HG02840 (cell line): ENCODE data around the gene SH2B2.

ENCODE experiments used
- ATAC-seq: cut with Tn5 transposase; IDR thresholded peaks from one replicate; pipeline ENCODE4 v1.9.1; 2021; ENCODE audit warnings: mild to moderate bottlenecking, moderate library complexity, moderate number of reproducible peaks; ENCODE audit not compliant: unreplicated experiment, low FRiP score

SH2B2 gene

GRCh38 chr7:102286237-102287110 is at the start of gene SH2B2:
SH2B2 (plus strand) TSS chr7:102286868; CDS start chr7:102300551, 13,683 bp downstream.
- no peak for ATAC-seq

DNA sequence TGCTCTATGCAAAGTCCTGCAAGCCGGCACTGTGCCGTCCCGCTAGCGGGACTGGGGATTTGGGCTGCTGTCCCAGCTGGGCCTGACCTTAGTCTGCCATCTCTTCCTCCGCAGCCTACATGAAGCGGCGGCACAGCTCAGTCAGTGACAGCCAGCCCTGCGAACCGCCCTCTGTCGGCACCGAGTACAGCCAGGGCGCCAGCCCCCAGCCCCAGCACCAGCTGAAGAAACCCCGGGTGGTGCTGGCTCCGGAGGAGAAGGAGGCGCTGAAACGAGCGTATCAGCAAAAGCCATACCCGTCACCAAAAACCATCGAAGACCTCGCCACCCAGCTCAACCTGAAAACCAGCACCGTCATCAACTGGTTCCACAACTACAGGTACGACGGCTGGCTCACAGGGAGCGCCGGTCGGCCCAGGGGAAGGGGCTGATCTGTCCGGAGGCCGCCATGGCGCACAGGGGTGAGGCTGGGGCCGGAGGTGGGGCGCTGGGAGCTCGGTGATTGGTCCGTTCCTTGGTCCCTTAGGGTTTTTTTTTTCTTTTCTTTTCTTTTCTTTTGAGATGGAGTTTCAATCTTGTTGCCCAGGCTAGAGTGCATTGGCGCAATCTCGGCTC is 47.4 kb upstream of the SH2B2 start:
- ATAC-seq: no peak

DNA sequence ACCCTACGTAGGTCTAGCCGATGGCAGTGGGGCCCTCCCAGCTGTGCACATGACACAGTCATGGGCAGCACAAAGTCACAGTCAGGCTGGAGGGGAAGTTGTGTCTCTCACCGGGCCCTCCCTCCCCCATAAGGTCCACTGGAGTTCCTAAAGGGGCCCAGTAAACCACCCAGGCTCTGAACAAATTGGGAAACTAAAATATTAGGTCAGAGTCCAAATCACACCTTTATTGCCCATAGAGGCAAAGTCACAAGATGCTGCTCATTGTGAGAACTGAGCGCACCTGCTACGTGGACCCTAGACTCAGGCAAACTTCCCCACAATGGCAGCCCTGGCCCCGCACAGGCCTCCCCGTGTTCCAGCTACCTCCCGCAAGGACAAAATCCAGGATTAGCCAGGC is 45.2 kb upstream of the SH2B2 start:
- no peak for ATAC-seq

GRCh38 chr7:102244601-102245000 is 42.1 kb upstream of the SH2B2 start:
- no peak for ATAC-seq

GRCh38 chr7:102248081-102248455 is 38.6 kb upstream of the SH2B2 start:
- no peak for ATAC-seq

DNA sequence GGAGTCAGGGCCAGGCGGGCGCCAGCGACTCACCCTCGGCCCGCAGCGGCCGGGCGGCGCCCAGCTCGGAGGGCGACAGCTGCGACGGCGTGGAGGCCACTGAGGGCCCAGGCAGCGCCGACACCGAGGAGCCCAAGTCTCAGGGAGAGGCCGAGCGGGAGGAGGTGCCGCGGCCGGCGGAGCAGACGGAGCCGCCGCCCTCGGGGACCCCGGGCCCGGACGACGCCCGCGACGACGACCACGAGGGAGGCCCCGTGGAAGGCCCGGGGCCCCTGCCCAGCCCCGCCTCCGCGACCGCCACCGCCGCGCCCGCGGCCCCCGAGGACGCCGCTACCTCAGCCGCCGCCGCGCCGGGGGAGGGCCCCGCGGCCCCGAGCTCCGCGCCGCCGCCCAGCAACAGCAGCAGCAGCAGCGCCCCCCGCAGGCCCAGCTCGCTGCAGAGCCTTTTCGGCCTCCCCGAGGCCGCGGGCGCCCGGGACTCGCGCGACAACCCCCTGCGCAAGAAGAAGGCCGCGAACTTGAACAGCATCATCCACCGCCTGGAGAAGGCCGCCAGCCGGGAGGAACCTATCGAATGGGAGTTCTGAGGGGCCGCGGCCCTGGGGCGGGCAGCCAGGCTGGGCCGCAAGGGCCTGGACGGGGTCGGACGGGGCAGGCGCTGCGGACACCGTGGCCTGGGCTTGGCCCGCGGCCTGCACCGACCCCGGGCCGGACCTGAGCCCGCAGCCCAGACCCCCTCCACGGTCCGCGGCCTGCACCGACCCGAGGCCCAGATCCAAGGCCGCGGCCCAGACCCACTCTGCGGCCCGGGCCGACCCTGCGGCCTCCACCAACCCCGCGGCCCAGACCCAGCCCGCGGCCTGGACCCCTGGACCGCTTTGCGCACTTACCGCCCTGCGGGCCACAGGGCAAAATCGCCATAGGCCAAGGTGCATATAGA is 37.9 kb upstream of the SH2B2 start:
- ATAC-seq: no peak

DNA sequence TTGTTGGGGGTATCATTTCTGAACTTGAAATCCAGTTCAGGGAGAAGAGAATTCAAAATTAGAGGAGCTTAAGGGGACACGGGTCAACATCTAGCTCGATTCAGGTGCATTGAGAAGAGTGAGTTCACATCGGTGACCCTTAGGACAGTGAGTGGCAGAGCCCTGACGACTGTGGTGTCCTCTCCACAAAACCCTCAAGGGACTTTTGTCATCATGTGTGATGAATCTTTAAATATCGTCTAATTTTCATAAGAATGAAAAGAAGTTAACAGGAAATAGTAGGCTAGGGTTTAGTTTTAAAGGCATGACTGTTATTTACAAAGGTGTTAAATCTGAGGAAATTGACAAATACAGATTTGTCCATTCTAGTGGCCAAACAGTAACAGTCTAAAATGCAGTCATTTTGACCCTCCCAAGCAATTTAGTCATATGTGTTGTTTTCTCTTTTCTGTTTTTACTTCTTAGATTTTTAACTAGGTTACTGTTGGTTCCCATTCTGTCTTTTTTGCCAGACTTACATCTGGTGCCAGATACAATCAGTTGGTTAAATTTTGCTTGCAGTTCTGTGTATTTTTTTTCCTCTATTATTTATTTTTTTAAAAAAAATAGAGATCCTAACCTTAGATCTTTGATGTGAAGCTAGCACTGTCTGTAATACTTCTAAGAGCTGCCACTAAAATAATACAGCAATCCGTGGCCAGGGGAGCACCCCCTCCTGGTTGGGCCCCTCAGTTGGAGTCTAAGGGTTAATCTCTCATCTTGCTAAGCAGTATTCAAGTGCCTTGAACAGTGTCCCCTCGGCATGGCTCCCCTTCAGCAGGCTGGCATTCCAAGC is 34.9 kb upstream of the SH2B2 start:
- no peak for ATAC-seq

GRCh38 chr7:102252366-102252982 is 34.2 kb upstream of the SH2B2 start:
- ATAC-seq: no peak

DNA sequence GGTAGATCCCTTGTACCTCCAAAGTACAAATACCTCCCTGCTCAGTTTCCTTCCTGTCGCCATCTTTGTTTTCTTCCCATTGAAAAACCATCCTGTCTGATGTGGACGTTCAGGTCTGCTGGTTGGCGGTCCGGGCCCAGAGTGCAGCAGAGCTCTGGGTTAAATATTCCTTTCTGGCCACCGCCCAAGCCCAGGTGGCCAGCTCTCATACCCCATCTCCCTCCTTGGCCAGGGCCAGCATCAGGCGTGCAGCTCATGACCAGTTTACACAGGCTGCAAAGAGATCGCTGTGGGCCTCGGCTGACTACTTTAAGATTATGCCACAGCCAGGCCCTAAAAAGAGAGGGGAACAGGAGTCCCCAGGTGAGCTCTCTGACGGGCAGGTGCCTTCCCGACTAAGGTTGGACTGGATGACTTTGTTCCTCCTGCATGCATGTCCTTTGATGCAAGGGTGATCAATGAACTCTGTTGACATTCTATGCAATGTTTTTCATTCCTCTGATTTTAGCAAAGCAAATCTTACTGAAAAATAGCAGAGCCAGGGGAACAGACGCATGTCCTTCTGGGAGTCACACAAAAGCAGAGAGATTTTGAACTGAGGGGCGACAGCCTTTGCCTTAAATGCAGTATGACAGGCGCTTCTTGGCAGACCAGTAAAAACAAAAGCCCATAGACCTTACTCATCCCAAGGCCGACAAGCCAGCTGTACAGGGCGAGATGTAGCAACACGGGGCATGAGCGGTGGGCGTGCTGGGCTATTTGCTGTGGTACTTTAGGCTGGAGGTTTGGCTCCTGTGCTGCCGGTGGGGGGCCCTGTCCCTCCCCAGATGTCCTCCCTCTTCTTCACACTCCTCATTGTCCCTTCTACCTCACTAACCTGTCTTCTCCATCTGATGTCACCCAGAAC is 33.3 kb upstream of the SH2B2 start:
- no peak for ATAC-seq

DNA sequence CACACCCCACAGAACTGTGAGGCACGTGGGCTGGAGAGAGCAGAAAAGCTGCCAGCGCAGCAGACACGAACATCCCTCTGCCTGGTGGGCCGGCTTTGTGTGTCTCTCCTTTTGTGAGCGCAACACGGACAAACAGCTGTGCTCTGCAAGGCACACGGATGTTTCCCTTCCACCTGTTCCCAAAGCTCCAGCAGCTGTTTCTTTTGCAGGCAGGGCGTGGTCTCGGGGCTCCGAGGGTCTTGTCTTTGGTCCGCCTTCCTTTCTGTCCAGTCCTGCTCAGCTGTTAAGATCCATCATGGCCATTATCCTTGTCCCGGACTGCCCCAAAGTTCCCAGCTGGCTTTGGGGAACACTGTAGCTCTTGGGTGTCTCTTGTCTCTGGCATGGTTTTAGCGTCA is 32.7 kb upstream of the SH2B2 start:
- ATAC-seq: no peak

GRCh38 chr7:102254521-102254920 is 32.1 kb upstream of the SH2B2 start:
- ATAC-seq: no peak

- no peak for ATAC-seq
Observed at GRCh38 chr7:102255501-102255900, 31.2 kb upstream of the SH2B2 start.

DNA sequence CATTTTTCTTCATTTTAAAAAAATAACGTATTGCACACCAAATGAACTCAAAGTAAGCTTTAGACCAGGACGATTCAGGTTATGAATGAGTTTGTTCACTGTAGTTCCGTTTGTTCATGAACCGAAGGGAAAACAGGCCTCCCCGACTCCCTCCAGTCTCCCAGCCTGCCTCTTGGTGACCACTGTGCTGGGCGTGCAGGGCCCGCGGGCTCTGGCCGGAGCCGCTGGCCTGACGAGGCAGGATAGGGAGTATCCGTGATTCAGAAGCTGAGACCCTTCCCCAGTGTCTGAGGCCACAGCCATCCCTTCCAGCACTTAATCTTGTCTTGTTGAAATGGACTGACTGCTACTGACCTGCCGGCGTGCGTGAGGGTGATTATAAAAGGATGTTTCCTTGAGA is 30.8 kb upstream of the SH2B2 start:
- no peak for ATAC-seq

DNA sequence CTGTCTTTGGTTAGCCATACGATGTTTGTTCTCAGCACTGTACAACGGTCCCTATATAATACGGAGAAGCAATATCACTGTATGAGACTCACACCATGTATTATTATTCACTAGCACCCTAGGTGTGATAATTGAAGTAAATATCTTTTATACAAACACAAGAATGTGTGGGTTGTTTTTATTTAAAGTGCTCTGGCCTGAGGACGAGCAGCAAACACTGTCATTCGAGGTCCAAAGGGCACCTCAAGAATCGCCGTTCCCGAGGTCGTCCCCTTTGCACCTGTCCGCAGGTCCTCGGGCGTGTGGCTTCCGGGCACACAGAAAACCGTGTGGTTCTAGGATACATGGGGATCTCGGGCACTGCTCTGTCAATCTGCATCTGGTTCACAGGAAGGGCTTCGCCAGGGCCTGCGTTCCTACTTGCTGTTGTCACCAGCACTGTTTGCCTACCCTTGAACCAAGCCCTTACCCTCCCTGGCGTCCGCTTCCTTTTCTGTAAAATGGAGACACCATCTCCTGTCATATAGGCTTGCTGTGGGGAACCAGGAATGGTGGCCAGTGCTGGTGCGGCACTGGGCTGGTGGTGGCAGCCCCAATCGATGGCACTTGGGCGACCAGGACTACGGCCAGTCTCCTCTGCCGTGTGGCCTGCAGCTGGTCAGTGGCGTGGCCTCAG is 28.5 kb upstream of the SH2B2 start:
- no peak for ATAC-seq

- no peak for ATAC-seq
Observed at GRCh38 chr7:102258749-102259107, 27.9 kb upstream of the SH2B2 start.

- no peak for ATAC-seq
Observed at GRCh38 chr7:102260856-102261255, 25.8 kb upstream of the SH2B2 start.

DNA sequence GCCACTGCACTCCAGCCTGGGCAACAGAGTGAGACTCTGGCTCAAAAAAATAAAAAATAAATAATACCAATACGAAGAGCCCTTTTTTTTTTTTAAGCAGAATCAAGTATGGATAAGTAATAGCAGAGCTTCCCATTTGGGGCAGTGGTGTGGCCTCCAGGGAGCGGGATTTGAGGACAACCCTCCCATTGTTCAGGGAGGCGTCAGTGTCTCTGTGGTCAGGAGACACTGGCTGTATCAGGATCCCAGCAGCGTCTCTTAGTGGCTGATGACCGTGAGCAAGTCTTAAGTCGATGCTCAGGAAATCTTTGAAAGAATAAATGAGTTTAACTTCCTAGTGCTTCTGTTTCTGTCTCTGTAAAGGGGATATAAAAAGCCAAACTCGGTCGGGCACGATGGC is 25.2 kb upstream of the SH2B2 start:
- no peak for ATAC-seq

DNA sequence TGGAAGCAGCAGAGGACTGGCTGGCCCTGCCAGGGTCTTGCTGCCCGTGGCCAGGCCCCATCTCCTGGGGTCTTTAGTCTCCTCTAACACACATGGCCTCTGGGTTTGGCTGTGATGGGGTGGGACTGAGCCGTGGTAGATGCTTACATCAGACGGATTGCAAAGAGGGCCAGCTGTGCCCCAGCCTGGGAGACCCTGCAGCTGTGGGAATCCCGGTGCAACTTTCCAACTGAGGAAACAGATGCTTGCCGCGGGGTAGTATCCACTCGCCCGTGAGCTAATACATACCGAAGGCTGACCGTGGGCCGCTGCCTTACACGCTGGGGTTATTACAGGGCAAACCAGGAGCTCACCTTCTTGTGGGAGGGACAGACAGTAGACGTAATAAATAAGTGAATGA is 24.1 kb upstream of the SH2B2 start:
- no peak for ATAC-seq
